Measurements from ENCODE around the gene FAM53A. TPM values are rescaled to one million over a fixed set of nuclear protein-coding genes. Genes with fewer than 3 reads are reported as not detected.

FAM53A gene
- total and polyA plus RNA-seq, 2 of the 4 experiments (the other 2 are of a cell fraction): 2.0 to 3.1 TPM

DNA sequence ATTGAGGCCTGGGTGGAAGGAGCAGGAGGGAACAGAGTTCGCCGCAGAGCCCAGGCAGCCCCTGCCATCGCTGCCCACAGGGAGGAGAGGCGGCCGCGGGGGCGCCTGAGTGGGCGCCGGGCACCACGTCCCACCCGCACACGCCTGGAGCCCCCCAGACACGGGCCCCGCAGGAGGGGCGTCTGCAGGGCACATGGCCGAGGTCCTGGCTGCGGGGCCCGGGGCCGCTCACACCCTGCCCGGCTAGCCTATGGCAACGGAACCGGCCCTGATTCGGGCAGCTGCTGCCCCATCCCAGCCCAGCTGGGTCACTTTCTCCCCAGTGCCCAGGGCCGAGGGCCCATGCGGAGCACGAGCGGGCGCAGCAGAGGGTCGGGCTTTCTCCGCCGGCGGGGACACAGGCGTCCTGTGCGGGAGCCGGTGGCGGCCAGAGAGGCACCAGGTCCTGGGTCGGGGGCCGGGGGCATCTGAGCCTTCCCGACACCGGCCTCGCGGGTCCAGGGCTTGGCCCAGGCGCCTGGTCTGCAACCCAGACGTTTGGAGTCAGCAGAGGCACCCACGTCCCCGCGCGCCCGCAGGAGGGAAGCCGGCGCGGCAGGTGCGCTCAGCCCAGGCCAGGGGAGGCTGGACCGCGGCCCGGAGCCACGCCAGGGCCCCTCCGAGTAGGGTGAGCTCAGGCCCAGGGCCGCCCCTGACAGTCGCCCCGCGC is 91.2 kb downstream of the FAM53A start:
- WGBS, 2 experiments (ENCODE audit: extremely low coverage in 2 of 2, insufficient read length in 1 of 2): 81% methylated on average over 23 of the region's 62 CpGs; no CpG with 5 or more reads in 1 of the 2 experiments
- H3K9ac ChIP-seq (ENCODE audit: low read depth, low read length): no peak overlapping the region
- no peaks in the 10 kb centered on the region for H3K79me1 ChIP-seq (ENCODE audit: low read depth in 1 of 2, low read length in 2 of 2)
- H3K4me2 ChIP-seq (ENCODE audit: low read depth, low read length): no peak overlapping the region
- H3K18ac ChIP-seq (ENCODE audit: low read depth, low read length): no peak overlapping the region
- H3K14ac ChIP-seq (replicated peaks; ENCODE audit: low read depth, low read length): no peak overlapping the region
- no peak overlapping the region for H2BK20ac ChIP-seq (ENCODE audit: low read depth, low read length)
- CTCF ChIA-PET: no interaction called here
- H3K4me1 ChIP-seq (ENCODE audit: control insufficient read depth, insufficient read depth, low read length): no peaks in the 10 kb centered on the region
- H4K5ac ChIP-seq (ENCODE audit: low read depth, low read length): no peak overlapping the region
- H3K9me1 ChIP-seq (ENCODE audit: insufficient read depth, low read length): no peaks in the 10 kb centered on the region
- peaks cover 11% of the 10 kb centered on the region; the same call in 1 of the 2 replicates for H3K27me3 ChIP-seq (ENCODE audit: control insufficient read depth, insufficient read depth, low read length)
- no peak overlapping the region for H2BK5ac ChIP-seq (ENCODE audit: low read depth, low read length, poor library complexity, severe bottlenecking)
- peaks cover 20% of the 10 kb centered on the region for H3K9me3 ChIP-seq (ENCODE audit: control insufficient read depth, insufficient read depth, low read length)
- H2AK5ac ChIP-seq (ENCODE audit: low read depth, low read length): no peak overlapping the region
- intact Hi-C loops (cut with micrococcal nuclease): no loop called here
- no peak overlapping the region for H3K27ac ChIP-seq (ENCODE audit: insufficient read depth, low read length)
- H4K8ac ChIP-seq (ENCODE audit: low read depth in 2 of 2, low read length in 2 of 2): no peak overlapping the region
- H3K36me3 ChIP-seq (ENCODE audit: control insufficient read depth, insufficient read depth, low read length): no peaks in the 10 kb centered on the region
- no peak overlapping the region for H2BK15ac ChIP-seq (ENCODE audit: low read depth, low read length)
- H4K20me1 ChIP-seq (ENCODE audit: insufficient read depth, low read length): no peaks in the 10 kb centered on the region
- in situ Hi-C loops (cut with MboI; ENCODE audit: low sequenced_read_pairs): no loop called here
- H4K91ac ChIP-seq (ENCODE audit: insufficient read depth, low read depth, low read length): no peak overlapping the region
- H3K23ac ChIP-seq (ENCODE audit: low read depth, low read length): no peak overlapping the region
- TF ChIP-seq MAFK (IDR thresholded peaks at IDR 0.05; ENCODE audit: low read depth, low read length): no peak
- no peak for TF ChIP-seq RAD21 (IDR thresholded peaks at IDR 0.05; ENCODE audit: low read length)
- no peak for TF ChIP-seq FOS (IDR thresholded peaks at IDR 0.05; ENCODE audit: low read depth, low read length)
- no peak for TF ChIP-seq POLR2A (IDR thresholded peaks at IDR 0.05; ENCODE audit: low read depth, low read length)
- no peak for TF ChIP-seq CEBPB (IDR thresholded peaks at IDR 0.05; ENCODE audit: low read depth, low read length)
- no peak for TF ChIP-seq ELK1 (IDR thresholded peaks at IDR 0.05; ENCODE audit: borderline replicate concordance, low read depth, low read length)
- no peak overlapping the region for H3K4me3 ChIP-seq (ENCODE audit: insufficient read depth, low read depth, low read length)
- no peak for ATAC-seq (ENCODE audit: low read depth)
- DNase-seq: no peak
- H3K56ac ChIP-seq (ENCODE audit: extremely low read depth, insufficient read depth, low read length): no peak overlapping the region
- H3K4ac ChIP-seq (ENCODE audit: low read depth, low read length): no peak overlapping the region
- no peak overlapping the region for H2AFZ ChIP-seq (replicated peaks; ENCODE audit: low read length, poor library complexity)
- H2AK9ac ChIP-seq (replicated peaks; ENCODE audit: low read depth, low read length, poor library complexity): no peak overlapping the region
- dilution Hi-C loops (cut with HindIII; ENCODE audit: low sequenced_read_pairs, unreplicated experiment): no loop called here
- H2BK120ac ChIP-seq (ENCODE audit: low read depth, low read length): no peak overlapping the region
- no TSS peak for BruUV-seq (replicated peaks)
- POLR2A ChIA-PET (ENCODE audit: unreplicated experiment): no interaction called here
